Breast epithelium (tissue), 3 donors: ENCODE data around the gene POLR1D.

ENCODE experiments used
- POLR2A ChIP-seq: fragments of 450-650 bp; IDR thresholded peaks from one replicate; pipeline ENCODE4 v1.6.1; 2016; ENCODE audit warnings: antibody characterized with exemption, mild to moderate bottlenecking, moderate library complexity
- TF ChIP-seq, protein P1 (sequence below), 3 donors: fragments of 450-650 bp; IDR thresholded peaks; one replicate each; pipeline ENCODE4 v1.5.1; 2016 to 2017; ENCODE audit warnings: antibody characterized with exemption in 3 of 3, mild to moderate bottlenecking in 3 of 3, moderate library complexity in 3 of 3

DNA sequence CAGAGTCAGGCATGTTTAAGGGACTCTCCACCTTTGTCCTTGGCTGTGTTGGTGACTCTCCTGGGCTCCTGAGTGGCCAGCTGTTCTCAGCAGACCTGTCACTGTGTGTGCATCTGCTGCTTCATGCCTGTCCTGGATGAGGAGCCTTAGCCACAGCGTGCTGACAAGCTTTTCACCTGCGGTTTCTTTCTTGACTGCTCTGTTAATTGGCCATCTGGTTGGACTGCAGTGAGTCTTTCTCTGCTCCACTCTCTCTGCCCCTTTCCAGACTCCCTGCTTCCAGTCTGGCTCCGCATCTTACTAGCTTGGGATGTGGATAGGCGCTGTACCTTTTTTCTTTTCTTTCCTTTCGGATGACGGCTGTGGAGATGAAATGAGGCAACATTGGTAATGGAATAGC, 38.8 kb downstream of the POLR1D start:
- TF ChIP-seq, protein P1, sequence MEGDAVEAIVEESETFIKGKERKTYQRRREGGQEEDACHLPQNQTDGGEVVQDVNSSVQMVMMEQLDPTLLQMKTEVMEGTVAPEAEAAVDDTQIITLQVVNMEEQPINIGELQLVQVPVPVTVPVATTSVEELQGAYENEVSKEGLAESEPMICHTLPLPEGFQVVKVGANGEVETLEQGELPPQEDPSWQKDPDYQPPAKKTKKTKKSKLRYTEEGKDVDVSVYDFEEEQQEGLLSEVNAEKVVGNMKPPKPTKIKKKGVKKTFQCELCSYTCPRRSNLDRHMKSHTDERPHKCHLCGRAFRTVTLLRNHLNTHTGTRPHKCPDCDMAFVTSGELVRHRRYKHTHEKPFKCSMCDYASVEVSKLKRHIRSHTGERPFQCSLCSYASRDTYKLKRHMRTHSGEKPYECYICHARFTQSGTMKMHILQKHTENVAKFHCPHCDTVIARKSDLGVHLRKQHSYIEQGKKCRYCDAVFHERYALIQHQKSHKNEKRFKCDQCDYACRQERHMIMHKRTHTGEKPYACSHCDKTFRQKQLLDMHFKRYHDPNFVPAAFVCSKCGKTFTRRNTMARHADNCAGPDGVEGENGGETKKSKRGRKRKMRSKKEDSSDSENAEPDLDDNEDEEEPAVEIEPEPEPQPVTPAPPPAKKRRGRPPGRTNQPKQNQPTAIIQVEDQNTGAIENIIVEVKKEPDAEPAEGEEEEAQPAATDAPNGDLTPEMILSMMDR (IDR thresholded peaks at IDR 0.05) = no peak
- TF ChIP-seq POLR2A = no peak
